PC-9 (cell line): ENCODE data around the gene SLIT1.

Source experiments
- EZH2 ChIP-seq: fragments of 200-600 bp; sonication (generic); IDR thresholded peaks from 2 replicates; pipeline ENCODE4 v1.8.0; 2017; ENCODE audit warnings: antibody characterized with exemption, low read depth
- TF ChIP-seq, protein P1 (sequence below): fragments of 200-600 bp; sonication (generic); conservative IDR thresholded peaks from 2 replicates; pipeline ENCODE4 v1.6.1; 2017; ENCODE audit warnings: mixed run types, antibody characterized with exemption, mild to moderate bottlenecking, moderate library complexity

DNA sequence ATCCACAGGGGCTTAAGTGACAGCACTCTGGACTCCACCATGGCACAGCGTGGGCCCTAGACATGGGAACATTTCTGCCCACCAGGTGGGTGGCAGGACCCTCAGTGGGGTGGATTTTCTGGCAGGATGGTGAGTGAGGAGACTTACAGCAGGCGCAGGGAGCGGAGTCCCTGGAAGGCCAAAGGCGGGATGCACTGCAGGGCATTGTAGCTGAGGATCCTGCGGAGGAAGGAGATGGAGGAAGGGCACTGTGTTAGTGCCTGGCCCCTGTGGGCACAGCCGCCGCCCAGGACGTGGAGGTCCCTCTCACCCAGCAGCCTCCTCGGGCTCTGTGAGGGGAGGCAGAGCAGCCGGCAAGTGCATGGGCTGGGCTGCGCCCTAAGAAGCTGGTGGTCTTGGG, 154.3 kb downstream of the SLIT1 start:
- TF ChIP-seq, protein P1, sequence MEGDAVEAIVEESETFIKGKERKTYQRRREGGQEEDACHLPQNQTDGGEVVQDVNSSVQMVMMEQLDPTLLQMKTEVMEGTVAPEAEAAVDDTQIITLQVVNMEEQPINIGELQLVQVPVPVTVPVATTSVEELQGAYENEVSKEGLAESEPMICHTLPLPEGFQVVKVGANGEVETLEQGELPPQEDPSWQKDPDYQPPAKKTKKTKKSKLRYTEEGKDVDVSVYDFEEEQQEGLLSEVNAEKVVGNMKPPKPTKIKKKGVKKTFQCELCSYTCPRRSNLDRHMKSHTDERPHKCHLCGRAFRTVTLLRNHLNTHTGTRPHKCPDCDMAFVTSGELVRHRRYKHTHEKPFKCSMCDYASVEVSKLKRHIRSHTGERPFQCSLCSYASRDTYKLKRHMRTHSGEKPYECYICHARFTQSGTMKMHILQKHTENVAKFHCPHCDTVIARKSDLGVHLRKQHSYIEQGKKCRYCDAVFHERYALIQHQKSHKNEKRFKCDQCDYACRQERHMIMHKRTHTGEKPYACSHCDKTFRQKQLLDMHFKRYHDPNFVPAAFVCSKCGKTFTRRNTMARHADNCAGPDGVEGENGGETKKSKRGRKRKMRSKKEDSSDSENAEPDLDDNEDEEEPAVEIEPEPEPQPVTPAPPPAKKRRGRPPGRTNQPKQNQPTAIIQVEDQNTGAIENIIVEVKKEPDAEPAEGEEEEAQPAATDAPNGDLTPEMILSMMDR: no peak
- TF ChIP-seq EZH2: no peak
